Midbrain (tissue), 1 donor: ENCODE measurements around the gene EPAS1.

Experiments
- DNase-seq: peaks from one replicate; lab custom pipeline; 2025; lab: John Stamatoyannopoulos, UW

EPAS1 gene

DNA sequence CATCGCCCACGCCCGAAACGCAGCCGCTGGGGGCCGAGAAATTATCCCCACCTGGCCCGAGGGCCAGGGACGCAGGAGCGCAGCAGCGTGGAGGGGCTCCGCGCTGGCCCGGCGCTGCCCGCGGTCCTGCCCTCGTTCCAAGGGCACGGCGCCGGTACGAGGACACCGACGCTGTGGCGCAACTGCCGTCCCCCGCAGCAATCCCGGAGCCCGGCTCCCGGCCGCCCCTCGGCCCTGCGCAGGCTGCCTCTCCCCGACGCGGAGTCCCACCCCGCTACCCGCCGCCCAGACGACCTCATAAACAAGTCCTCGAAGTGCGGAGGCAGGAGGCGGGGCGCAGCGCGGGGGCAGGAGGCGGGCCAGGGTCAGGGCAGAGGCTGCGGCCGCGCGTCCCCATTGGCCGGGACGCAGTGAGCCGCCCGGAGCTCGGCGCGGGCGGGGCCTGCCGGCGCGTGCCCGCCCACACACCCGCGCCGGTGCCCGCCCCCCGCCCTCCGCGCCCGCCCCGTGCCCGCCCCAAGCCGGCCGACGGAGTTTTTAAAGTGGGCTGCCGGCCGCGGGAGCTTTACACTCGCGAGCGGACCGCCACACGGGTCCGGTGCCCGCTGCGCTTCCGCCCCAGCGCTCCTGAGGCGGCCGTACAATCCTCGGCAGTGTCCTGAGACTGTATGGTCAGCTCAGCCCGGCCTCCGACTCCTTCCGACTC lies at the start of gene EPAS1:
Gene EPAS1, plus strand, starts transcription at position 568 of the 706 bp plus-strand sequence. CDS start 505 bp downstream, outside the sequence.
- DNase-seq: peak; percentile 84

DNA sequence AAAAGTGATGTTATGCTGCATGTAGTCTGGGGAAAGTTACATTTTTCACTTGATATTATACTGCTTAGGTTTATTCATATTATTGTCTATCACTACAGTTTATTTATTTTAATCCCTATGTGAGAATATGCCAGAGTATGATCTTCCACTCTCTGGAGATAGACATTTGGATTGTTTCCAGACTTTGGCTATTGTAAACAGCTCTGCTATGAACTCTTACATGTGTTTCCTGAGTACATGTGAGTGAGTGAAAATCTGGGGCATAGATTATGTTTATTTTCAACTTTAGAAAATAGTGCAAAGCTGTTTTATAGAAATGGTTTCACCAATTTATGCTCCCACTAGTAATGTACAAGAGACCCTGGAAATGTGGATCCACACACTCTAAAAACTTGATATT lies 49.0 kb upstream of the EPAS1 start:
- DNase-seq: no peak

DNA sequence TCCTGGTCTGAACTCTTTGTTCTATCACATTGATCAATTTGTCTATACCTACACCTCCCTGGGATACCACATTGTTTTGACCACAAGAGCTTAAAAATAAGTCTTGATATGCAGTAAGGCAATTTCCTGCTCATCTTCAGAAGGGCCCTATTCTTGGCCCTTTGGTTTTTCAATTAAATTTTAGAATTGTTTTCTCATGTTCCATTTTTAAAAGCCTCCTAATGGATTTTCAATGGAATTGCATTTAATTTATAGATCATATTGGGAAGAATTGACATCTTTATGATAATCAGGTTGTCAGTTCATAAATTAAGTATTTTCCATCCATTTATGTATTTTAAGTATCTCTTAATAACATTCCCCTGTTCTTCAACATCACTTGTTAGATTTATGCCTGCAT lies 47.6 kb upstream of the EPAS1 start:
- no peak for DNase-seq

DNA sequence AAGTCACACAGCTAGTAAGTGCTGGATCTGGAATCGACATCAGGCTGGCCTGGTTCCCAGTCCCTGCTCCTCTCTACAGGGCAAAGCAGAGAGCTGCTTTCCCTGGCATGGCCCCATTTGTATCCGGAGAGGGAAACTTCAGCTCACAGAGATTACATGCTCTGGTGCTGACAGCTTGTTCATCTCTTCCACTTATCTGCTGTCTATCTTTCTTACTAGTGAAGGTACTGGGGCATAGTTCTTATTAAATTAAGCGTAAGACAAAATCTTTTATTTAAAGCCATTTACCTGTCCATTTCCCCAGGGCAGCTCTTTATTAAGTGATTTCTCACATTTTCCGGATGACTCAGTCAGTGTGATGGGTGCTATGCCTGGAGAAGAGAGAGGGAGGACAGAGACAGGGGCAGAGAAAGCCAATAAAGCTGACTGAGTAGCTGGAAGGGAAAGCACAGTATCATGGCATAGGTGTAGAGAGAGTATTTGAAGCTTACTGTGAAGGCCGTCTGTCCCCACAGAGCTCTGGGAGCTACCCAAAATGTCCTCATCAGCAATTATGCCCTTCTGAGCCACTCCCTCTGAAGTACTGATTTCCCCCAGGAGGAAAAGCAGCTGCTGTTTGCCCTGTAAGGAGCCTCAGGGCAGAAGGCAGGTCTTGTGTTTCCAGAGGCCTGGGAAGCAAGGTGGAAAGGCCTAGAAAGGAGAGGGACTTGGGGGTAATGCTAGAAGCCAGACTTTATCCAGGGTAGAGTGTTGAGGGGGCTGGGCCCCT lies 44.1 kb upstream of the EPAS1 start:
- DNase-seq: no peak

DNA sequence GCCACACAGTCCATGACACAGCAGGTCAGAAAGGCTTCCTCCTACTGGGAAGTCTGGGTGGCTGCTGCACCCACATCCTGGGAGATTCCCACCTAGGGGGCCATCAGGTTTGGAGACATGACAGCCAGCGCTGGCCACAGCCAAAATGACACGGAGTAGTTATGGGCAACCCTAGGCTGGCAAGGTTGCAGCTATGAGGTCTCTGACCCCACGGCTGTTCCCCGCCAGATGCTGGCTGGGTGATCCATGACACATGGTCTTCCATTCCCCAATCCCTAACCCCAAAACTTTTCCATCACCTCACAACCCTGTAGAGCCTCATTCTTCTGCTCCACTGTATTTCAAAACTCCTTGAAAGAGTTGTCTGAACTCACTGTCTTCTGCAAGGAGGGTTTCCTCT lies 42.7 kb upstream of the EPAS1 start:
- no peak for DNase-seq

DNA sequence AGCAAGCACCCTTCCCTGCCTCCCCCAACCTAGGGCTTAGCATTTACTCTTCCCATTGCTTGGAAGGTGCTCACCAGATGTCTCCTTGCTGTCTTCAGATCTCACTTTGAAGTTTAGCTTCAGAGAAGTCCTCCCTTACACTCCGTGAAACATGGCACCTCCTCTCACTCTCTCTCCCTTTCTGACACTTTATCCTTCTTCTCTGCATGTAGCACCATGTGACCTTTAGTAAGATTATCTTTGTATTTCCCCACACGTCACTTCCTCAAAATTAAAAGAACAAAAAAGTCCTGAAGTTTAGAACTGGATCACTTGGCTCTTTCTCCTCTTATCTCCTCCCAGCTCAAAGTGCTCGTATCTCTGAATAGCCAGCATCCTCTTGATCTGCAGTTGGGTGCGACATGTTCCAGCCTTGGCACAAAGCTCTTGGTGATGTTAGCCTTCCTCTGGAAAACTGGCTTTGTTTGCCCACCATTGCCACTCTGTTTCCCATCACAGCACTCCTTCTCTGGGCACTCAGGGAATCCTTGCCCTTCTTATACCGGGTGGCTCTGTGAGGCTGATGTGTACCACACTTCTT lies 40.6 kb upstream of the EPAS1 start:
- no peak for DNase-seq

DNA sequence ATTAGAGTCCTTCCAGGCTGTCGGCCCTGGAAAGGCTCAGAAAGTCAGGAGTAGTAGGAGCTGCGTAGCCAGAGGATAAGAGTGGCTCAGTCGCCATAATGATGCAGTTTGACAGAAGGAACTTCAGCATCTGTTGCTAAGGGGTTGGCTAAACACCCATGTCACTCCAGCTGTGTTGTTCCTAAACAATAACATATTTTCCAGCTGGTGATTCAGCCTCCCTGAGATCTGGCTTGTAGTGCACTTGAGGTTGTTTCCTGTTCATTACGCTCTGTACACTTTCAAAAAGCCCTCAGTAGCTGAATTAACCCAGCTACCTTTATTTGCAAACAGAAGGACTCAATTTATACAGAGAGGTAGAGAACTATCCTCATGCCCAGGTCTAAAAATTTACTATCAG lies 39.7 kb upstream of the EPAS1 start:
- DNase-seq: no peak

DNA sequence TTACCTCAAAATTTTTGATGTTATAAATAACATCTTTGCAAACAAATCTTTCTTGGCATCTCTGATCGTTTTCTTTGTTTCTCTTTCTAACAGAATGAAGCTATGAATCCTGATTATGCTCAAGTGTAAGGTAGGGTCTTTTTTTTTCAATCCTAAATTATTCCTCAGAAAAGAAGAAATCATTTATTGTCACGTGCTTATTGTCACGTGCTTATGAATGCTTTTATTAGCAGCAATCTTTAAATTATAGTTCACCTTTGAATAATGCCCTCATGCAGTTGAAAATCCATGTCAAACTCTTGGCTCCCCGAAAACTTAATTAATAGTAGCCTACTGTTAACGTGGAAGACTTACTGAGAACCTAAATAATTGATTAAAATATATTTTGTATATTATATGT lies 39.2 kb upstream of the EPAS1 start:
- DNase-seq: no peak

DNA sequence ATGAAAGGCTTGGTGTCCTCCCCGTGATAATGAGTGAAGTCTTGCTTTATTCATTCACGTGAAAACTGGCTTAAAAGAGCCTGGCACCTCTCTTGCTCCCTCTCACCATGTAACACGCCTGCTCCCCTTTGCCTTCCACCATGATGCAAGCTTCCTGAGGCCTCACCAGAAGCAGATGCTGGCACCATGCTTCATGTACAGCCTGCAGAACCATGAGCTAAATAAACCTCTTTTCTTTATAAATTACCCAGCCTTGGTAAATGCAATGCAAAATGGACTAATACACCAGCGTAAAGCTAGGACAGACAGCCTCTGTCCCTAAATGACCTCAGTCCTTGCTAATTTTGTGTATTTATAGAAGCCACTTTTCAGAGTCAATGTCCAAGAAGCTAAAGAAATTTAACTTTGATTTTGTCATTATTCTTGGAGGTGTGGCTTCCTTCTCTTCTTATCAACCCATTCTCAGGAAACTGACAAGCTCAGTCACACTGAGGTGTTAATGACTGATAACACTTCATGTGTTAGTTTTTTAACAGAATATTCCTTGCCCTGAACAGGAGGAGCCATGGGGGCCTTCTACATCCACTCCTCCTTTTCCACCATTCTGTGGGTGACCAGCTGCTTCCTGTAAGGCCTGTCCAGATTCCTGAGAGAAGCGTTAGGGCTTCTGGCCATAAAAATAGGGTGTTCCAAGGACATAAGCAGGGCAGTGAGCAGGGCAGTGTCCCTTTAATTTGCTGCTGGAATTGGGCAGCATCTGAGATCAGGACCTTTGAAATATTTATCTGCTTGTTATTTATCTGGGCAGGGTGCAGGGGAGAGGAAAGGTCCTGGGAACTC lies 38.0 kb upstream of the EPAS1 start:
- no peak for DNase-seq

DNA sequence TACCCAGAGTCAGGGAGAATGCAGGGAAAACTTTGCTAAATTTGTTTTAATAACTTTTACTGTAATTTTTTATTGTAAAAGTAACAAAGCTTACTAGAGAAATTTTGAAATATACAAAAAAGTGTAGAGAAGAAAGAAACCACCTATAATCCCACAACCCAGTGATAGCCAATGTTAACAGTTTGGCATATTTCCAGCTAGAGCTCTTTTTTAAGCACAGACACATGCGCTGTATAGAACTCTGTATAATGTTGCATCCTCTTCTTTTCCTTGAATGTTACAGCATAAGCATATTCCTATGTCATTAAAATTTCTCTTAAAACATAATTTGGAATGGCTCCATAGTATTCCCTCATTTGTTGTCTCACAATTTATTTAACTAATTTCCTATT lies 37.4 kb upstream of the EPAS1 start:
- DNase-seq: no peak

DNA sequence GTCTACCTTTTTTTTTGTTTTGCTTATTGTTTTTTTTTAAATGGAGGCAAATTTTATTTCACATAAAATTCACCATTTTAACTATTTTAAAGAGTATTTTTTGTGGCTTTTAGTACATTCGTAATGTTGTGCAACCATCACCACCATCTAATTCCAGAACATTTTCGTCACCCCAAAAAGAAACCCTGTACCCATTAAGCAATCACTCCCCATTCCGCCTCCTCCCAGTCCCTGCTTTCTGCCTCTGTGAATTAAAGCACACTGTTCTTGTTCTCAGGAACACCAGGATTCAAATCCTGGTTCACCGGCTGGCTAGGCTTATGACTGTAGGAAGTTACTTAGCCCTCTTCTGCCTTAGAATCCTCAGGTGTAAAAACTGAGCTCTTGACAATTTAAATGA lies 36.9 kb upstream of the EPAS1 start:
- no peak for DNase-seq

DNA sequence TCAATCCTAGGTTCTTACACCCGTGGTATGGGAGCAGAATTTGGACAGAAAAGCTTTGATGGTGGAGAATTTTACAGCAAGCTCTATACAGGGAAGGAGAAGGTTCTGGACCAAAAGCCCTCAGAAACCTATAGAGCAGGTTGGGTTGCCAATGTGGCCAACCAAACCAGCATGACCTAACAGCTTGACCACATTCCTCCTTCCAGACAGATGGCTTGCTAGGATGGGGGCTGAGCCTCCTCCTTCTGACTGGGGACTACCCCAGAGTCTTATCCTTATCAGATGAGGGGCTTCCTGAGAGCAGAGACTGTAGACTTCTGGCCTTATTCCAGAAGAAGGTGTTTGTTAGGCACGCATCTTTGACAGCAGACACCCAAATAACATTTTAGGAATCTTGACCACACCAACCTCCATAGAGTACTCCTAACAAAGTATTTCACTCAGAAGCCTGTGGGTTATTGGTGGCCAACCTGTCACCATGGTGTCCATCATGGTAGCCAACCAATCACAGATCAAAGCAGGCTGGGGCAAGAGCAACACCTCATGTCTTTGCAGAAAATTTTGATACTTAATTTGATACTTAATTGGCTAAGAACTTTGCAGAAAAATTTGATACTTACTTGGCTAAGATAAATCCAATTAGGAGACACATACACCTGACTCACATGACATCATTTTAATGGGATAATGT lies 34.8 kb upstream of the EPAS1 start:
- no peak for DNase-seq

DNA sequence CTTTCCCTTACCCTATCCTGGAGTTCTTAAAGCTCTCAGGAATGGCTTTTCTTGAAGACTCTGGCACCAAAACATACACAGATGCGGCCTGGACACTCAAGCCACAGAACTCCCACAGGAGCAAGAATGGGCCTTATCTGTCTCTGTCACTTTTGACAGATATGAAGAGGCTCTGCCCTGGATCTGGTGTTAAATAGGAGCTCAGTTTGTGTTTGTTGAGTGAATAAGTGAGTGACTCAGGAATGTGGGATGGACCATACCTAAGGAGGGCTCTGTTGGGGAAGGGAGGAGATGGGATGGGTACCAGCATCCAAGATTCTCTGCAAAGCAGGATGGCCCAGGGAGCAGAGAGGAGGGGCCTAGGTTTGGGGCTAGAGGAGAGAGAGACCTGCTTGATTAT lies 33.9 kb upstream of the EPAS1 start:
- DNase-seq: no peak

DNA sequence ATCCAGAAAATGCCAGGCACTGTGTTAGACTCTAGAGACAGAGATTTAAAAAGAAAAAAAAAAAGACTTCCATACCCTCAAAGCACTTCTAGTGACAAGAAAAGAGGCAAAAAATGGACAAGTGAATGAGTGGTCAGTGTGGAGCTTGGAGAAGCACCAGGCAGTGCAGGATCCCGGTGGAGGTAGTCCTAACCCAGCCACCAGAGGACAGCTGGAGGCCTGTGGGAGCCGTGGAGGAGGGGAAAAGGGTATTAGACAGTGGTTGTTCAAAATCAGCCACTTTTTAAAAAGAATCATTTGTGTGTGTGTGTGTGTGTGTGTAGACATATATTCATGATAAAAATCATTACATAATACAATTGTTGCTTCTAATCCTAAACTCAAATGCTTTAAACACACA lies 32.8 kb upstream of the EPAS1 start:
- no peak for DNase-seq

DNA sequence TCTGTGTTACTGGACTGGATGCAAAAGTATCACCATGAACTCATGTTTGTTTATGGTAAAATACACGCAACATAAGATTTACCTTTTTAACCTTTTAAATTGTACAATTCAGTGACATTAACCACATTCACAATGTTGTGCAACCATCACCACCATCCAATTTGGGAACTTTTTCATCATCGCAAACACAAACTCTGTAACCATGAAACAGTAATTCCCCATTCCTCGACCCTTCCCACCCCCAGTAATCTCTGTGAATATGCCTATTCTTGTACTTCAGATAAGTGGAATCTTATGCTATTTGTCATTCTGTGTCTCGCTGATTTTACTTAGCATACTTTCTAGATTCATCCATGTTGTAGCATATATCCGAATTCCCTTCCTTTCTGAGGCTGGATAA lies 31.1 kb upstream of the EPAS1 start:
- DNase-seq: no peak

DNA sequence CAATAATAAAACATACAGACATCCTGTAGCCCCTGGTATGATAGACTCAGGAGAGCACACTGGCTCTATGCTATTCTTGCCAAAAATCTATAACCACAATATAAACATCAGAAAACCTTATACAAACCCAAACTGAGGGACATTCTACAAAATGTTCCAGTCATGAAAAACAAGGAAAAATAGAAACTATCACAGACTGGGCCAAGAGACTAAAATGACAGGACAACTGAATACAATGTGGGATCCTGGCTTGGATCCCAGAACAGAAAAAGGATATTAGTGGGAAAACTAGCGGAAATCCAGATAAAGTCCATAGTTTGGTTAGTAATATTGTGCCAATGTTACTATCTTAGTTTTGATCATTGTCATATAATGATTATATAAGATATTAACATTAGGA lies 29.6 kb upstream of the EPAS1 start:
- DNase-seq: no peak

DNA sequence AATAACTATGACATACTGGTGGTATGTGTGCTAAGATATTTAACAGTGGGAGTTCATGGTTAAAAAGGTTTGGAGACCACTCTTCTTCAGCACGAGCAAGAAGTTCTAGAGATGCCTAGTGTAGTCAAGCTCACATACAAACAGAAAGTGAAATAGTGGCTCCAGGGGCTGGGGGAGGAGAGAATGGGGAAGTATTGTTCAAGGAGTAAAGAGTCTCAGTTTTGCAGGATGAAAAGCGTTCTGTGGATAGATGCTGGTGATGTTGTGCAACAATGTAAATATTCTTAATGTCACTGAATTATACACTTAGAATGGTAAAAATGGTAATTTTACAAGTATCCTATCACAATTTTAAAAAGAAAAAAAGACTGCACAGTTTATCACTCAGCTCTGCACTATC lies 29.0 kb upstream of the EPAS1 start:
- DNase-seq: no peak

DNA sequence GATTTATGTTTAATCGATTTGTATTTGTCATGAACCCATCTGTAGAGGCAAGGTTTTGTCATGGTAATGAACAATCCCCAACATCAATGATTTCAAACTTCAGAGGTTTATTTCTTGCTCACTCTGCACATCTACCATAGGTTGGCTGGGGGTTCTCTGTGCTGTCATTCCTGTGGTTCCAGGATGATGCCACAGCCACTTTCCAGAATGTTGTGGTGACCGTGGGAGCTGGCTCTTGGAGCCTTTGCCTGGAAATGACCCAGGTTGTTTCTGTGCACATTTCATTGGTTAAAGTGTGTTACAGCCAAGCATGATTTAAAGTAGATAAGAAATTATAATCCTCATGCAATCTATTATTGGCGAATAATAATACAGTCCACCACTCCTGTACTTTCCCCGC lies 28.2 kb upstream of the EPAS1 start:
- DNase-seq: no peak

DNA sequence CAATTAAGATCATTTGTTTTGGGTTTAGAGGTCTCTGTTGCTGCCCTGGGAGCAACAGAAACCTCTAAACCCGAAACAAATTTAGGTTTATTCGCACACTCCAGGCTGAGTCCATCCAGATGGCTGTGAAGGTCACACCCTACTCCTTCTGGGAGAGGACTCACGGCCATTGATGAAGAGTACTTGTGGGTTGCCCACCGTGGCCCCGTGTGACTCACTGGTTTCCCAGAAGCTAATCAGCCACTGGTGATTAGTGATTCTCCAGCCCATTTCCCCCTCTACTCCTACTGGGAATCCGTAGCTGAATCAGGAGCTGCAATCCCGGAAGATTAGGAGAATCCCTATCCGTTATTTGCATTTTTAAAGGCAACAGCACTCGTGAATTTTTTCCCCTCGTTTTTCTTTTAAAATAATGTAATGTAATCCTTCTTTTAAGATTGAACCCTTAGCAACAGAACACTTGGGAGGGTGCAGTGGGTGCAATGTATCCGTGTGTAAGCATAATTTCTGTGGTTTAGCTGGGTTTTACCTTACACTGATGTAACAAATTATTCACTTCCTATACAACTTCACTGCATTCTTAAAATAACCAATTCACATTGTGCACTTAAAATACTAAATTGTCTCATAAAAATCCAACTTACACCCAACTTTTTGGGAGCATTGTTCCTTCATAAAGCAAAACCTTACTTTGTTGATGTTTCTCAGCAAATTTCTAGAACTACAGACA lies 27.5 kb upstream of the EPAS1 start:
- no peak for DNase-seq

DNA sequence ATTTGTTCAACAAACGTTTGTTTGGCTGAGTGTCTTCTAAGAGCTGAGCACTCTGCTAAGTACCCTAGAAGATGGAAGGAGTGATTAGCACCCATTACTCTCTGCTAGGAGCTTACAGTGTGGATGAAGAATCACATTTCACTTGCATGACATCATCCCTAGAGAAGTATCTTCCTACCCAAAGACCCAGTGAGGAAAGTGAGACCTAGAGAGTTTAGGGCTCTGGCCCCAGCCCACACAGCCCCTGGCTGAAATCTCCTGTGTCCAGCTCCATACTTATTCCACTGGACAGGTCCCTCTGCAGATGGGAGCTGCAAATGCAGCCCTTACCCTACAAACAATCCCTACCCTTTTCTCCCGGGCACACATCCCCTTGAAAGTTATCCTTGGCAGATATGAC lies 26.8 kb upstream of the EPAS1 start:
- no peak for DNase-seq

DNA sequence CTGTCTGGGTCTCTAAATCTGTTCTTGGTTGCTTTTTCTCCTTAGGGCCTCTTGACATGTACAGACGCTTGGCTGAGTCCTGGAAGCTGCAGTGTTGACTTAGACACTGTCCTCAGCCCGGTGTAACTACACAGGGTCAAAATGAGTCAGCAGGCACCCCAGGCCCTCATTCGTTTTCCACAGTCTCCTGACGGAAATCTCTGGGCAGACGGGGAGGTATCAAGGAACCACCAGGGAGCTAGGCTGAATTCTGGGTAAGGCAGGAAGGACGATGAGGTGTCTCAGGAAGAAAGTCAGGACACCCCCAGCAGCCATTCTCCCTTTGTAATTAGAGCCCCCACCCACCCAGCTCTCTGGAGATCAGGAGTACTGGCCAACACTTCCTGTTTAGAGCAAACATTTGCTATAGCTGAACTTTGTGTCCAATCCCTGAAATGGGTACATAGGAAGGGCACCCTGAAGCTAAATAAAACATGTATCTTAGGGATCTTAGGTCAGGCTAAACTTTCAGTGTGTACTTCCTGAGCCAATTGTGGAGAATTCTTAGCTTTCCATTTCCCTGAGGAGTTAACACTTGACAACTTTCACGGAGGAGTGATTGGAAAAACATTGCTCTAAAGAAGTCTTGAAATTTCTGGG lies 23.9 kb upstream of the EPAS1 start:
- no peak for DNase-seq
